ENCODE measurements around the gene SLCO4A1.

The SLCO4A1 gene

DNA sequence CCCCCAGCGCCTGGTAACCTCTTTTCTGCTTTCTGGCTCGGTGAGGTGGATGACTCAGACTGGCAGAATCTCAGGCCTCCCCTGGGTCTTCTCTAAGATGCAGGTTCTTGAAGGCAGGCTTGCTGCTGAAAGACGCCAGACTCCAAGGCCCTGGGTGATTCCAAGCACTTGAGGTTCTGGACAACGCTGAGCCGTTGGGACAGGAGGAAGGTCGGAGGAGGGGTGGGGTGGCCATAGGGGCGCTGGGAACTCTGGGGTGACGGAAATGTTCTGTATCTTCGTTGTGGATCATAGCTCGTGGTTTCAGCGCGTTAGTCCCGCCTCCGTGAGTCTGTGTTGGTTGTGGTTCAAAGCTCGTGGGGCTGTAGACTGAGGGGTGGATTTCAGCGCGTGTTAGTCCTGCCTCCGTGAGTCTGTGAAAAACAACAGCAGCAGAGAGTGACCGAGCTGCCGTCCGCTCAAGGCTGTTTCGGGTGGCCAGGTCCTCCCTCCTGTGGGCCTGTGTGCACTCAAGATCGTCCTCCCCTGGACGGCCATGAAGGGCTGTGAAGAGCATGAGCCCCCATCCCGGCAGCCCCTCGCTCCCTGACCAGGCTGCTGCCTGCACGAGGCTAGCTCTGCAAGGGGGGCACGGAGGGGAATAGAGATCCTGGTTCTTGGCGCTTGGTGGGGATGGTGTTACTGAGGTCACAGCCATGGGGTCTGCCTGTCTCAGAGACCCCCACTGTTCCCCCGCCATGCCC is 74.1 kb downstream of the SLCO4A1 start:
- DNase-seq (ENCODE audit: low spot score), result no peak

GRCh38 chr20:62716941-62717310 is 74.6 kb downstream of the SLCO4A1 start:
- no peak for DNase-seq (ENCODE audit: low spot score)

- no peak for DNase-seq (ENCODE audit: low spot score)
Measured at GRCh38 chr20:62717933-62718332, 75.6 kb downstream of the SLCO4A1 start.

DNA sequence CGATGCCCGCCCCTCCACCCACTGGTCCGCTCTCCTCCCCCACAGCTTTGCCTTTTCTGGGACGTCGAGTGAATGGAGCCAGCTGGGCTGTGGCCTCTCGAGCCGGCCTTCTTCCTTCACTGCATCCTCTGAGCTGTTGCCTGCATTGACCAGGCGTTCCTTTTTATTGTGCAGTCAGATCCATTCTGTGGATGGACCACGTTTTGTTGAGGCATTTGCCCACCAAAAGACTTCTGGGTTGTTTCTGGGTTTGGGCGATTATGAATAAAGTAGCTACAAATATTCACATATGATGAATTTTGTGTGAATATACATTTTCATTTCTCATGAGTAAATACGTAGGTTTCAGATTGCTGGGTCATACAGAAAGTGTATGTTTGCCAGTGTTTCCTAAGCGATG is 76.2 kb downstream of the SLCO4A1 start:
- DNase-seq (ENCODE audit: low spot score), result no peak

DNA sequence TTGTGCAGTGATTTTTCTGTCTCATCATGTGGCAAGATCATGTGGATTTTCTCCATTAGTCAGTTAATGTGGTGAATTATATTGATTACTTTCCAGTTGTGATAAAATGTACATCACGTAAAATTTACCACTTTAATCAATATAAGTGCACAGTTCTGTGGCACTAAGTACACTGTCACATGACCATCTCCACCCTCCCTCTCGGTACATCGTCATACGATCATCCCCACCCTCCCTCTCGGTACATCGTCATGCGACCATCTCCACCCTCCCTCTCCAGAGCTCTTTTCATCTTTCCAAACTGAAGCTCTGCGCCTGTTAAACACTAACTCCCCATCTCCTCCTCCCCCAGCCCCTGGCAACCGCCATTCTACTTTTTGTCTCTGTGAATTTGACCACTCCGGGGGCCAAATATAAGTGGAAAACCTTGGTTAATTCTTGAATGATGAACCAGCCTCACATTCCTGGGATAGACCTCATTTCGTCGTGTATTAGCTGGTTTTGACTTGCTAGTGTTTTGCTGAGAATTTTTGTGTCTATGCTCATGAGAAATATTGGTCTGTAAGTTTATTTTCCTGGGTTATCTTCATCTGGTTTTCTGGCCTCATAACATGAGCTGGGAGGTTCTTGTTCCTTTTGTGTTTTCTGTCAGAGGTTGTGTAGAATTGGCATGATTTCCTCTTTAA is 77.1 kb downstream of the SLCO4A1 start:
- DNase-seq (ENCODE audit: low spot score), result no peak
